ENCODE measurements around the gene DLG1.

GRCh38 chr3:197216914-197217313, 81.5 kb downstream of the DLG1 start:
- TF ChIP-seq CTCF (IDR thresholded peaks at IDR 0.05; ENCODE audit: poor library complexity), result no peak
- TF ChIP-seq EZH2phosphoT487 (IDR thresholded peaks at IDR 0.05; ENCODE audit: low read depth, severe bottlenecking, unreplicated experiment), result no peak
